H1 (cell line): ENCODE results near the gene UNC119B. TPM values are rescaled to one million over a fixed set of nuclear protein-coding genes. Genes with fewer than 3 reads are reported as not detected.

Source experiments
- ASH2L ChIP-seq: fragments of 200-600, 300-600 bp; sonication (generic); IDR thresholded peaks from one replicate; pipeline ENCODE4 v1.7.1; 2017; ENCODE audit warnings: low read length
- BACH1 ChIP-seq: IDR thresholded peaks from 2 replicates; pipeline ENCODE4 v1.6.1; 2012; ENCODE audit warnings: low read length, improper control_type of control experiment
- EZH2 ChIP-seq: fragments of 200-600 bp; sonication (generic); IDR thresholded peaks from 2 replicates; pipeline ENCODE4 v1.7.1; 2012; ENCODE audit warnings: low read depth, mild to moderate bottlenecking, moderate library complexity, low read length, inconsistent platforms; ENCODE audit not compliant: severe bottlenecking
- JUN ChIP-seq: IDR thresholded peaks from 2 replicates; pipeline ENCODE4 v1.6.1; 2011; ENCODE audit warnings: low read depth, mild to moderate bottlenecking, improper control_type of control experiment, low read length
- RAD21 ChIP-seq, 2 experiments: IDR thresholded peaks in 1 of 2; conservative IDR thresholded peaks in 1 of 2; 2 replicates each; pipeline ENCODE4 v1.6.1; 2011; ENCODE audit warnings: low read depth in 2 of 2, low read length in 2 of 2, improper control_type of control experiment in 1 of 2, inconsistent platforms in 1 of 2, mild to moderate bottlenecking in 1 of 2, moderate library complexity in 1 of 2
- RXRA ChIP-seq: IDR thresholded peaks from 2 replicates; pipeline ENCODE4 v1.6.1; 2011; ENCODE audit warnings: low read depth, mild to moderate bottlenecking, low read length, moderate library complexity; ENCODE audit not compliant: insufficient read depth
- TCF12 ChIP-seq: IDR thresholded peaks from 2 replicates; pipeline ENCODE4 v1.6.1; 2011; ENCODE audit warnings: low read depth, mild to moderate bottlenecking, low read length
- YY1 ChIP-seq: IDR thresholded peaks from 2 replicates; pipeline ENCODE4 v1.6.1; 2011; ENCODE audit warnings: low read depth, mild to moderate bottlenecking, low read length
- ZNF274 ChIP-seq: IDR thresholded peaks from 2 replicates; pipeline ENCODE4 v1.7.0; 2012; ENCODE audit warnings: low read length, borderline replicate concordance; ENCODE audit errors: extremely low read depth
- polyA plus RNA-seq, 7 experiments: library from polyadenylated mRNA; depleted of rRNA in 3 of 7; stranded (reverse) in 5 of 7; unstranded in 2 of 7; fragments of >200 nt in 5 of 7; fragments of 200-250 nt in 2 of 7; gene quantifications; 1 replicate in 5 of 7; 2 replicates in 1 of 7; 4 replicates in 1 of 7; pipeline versions ENCODE4 v1.2.1 to v1.2.3, GENCODE V29; 2011 to 2013; ENCODE audit warnings: missing spikeins in 2 of 7, mixed read lengths in 2 of 7
- total RNA-seq: library from RNA; stranded (reverse); fragmentation: NEBNext Ultra II Directional; extraction: Animal tissue kit (Norgen Biotek cat#: 25700); gene quantifications from 2 replicates; pipeline ENCODE4 v1.2.1, GENCODE V29; 2021
- TF ChIP-seq, protein P1 (sequence below): fragments of 300-600 bp; sonication (generic); IDR thresholded peaks from 2 replicates; pipeline ENCODE4 v1.7.1; 2012; ENCODE audit warnings: low read length, moderate library complexity, mild to moderate bottlenecking, inconsistent platforms; ENCODE audit not compliant: insufficient replicate concordance

The UNC119B gene
- total and polyA plus RNA-seq, 2 of the 8 experiments (the other 6 are each of a cell fraction or from before 2014, with no cell fraction given) = 40.5 to 50.1 TPM

DNA sequence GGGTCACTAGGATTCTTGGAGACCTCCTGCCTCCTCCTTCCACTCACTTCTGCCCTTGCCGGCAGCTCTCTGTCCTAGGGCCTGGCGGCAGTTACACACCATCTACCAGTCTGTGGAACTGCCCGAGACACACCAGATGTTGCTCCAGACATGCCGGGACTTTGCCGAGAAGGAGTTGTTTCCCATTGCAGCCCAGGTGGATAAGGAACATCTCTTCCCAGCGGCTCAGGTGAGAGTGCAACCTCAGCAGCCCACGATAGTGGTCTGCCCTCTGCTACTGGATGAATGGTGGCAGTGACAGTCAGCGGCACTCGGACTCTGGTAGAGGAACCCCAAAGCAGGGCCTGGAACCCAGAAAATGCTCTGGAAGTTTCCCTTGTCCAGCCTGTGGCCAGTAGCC lies 16.7 kb downstream of the UNC119B start (continued):
- TF ChIP-seq, protein P1, sequence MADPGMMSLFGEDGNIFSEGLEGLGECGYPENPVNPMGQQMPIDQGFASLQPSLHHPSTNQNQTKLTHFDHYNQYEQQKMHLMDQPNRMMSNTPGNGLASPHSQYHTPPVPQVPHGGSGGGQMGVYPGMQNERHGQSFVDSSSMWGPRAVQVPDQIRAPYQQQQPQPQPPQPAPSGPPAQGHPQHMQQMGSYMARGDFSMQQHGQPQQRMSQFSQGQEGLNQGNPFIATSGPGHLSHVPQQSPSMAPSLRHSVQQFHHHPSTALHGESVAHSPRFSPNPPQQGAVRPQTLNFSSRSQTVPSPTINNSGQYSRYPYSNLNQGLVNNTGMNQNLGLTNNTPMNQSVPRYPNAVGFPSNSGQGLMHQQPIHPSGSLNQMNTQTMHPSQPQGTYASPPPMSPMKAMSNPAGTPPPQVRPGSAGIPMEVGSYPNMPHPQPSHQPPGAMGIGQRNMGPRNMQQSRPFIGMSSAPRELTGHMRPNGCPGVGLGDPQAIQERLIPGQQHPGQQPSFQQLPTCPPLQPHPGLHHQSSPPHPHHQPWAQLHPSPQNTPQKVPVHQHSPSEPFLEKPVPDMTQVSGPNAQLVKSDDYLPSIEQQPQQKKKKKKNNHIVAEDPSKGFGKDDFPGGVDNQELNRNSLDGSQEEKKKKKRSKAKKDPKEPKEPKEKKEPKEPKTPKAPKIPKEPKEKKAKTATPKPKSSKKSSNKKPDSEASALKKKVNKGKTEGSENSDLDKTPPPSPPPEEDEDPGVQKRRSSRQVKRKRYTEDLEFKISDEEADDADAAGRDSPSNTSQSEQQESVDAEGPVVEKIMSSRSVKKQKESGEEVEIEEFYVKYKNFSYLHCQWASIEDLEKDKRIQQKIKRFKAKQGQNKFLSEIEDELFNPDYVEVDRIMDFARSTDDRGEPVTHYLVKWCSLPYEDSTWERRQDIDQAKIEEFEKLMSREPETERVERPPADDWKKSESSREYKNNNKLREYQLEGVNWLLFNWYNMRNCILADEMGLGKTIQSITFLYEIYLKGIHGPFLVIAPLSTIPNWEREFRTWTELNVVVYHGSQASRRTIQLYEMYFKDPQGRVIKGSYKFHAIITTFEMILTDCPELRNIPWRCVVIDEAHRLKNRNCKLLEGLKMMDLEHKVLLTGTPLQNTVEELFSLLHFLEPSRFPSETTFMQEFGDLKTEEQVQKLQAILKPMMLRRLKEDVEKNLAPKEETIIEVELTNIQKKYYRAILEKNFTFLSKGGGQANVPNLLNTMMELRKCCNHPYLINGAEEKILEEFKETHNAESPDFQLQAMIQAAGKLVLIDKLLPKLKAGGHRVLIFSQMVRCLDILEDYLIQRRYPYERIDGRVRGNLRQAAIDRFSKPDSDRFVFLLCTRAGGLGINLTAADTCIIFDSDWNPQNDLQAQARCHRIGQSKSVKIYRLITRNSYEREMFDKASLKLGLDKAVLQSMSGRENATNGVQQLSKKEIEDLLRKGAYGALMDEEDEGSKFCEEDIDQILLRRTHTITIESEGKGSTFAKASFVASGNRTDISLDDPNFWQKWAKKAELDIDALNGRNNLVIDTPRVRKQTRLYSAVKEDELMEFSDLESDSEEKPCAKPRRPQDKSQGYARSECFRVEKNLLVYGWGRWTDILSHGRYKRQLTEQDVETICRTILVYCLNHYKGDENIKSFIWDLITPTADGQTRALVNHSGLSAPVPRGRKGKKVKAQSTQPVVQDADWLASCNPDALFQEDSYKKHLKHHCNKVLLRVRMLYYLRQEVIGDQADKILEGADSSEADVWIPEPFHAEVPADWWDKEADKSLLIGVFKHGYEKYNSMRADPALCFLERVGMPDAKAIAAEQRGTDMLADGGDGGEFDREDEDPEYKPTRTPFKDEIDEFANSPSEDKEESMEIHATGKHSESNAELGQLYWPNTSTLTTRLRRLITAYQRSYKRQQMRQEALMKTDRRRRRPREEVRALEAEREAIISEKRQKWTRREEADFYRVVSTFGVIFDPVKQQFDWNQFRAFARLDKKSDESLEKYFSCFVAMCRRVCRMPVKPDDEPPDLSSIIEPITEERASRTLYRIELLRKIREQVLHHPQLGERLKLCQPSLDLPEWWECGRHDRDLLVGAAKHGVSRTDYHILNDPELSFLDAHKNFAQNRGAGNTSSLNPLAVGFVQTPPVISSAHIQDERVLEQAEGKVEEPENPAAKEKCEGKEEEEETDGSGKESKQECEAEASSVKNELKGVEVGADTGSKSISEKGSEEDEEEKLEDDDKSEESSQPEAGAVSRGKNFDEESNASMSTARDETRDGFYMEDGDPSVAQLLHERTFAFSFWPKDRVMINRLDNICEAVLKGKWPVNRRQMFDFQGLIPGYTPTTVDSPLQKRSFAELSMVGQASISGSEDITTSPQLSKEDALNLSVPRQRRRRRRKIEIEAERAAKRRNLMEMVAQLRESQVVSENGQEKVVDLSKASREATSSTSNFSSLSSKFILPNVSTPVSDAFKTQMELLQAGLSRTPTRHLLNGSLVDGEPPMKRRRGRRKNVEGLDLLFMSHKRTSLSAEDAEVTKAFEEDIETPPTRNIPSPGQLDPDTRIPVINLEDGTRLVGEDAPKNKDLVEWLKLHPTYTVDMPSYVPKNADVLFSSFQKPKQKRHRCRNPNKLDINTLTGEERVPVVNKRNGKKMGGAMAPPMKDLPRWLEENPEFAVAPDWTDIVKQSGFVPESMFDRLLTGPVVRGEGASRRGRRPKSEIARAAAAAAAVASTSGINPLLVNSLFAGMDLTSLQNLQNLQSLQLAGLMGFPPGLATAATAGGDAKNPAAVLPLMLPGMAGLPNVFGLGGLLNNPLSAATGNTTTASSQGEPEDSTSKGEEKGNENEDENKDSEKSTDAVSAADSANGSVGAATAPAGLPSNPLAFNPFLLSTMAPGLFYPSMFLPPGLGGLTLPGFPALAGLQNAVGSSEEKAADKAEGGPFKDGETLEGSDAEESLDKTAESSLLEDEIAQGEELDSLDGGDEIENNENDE = no peak
- TF ChIP-seq RAD21 (IDR thresholded peaks at IDR 0.05 in 1 of 2, conservative IDR thresholded peaks at IDR 0.05 in 1 of 2; ENCODE audit: low read depth in 2 of 2, low read length in 2 of 2) (no peak), BACH1 (no peak), ASH2L (no peak), ZNF274 (no peak), RXRA (no peak), EZH2 (no peak), JUN (no peak), TCF12 (no peak), YY1 (no peak)
